Gastrocnemius medialis (tissue), 4 donors: Measurements from ENCODE around the gene SLC16A10. TPM values are rescaled to one million over a fixed set of nuclear protein-coding genes. Genes with fewer than 3 reads are reported as not detected.

Experiments used
- ATAC-seq, 2 donors: fragments of 150-250 bp; one replicate each; pipeline ENCODE4 v1.9.1; 2016
- DNase-seq, 2 donors: peaks; one replicate each; pipeline ENCODE4 v3.0.0-alpha.2; 2019
- H3K27ac ChIP-seq, 4 donors: fragments of 200-600 bp; sonication (generic); 1 replicate in 1 of 4; 2 replicates in 3 of 4; pipeline ENCODE4 v1.5.1; 2016 to 2018; ENCODE audit warnings: mild to moderate bottlenecking in 2 of 4, moderate library complexity in 1 of 4
- H3K27me3 ChIP-seq, 3 donors: fragments of 200-600 bp; sonication (generic) in 2 of 3; 1 replicate in 1 of 3; 2 replicates in 2 of 3; pipeline versions ENCODE4 v1.5.1 to v1.6.0; 2016 to 2019; ENCODE audit warnings: mild to moderate bottlenecking in 1 of 3, moderate library complexity in 1 of 3
- H3K36me3 ChIP-seq, 2 donors: fragments of 200-600 bp; sonication (generic) in 1 of 2; one replicate each; pipeline ENCODE4 v1.5.1; 2017 to 2018
- H3K4me1 ChIP-seq, 2 donors: fragments of 200-600 bp; sonication (generic) in 1 of 2; one replicate each; pipeline ENCODE4 v1.5.1; 2016 to 2017; ENCODE audit warnings: mild to moderate bottlenecking in 2 of 2
- H3K4me3 ChIP-seq, 4 donors: fragments of 200-600 bp; sonication (generic) in 3 of 4; 1 replicate in 1 of 4; 2 replicates in 3 of 4; pipeline ENCODE4 v1.5.1; 2016 to 2019; ENCODE audit warnings: mild to moderate bottlenecking in 2 of 4
- H3K9me3 ChIP-seq, 3 donors: fragments of 200-600 bp; sonication (generic) in 2 of 3; 1 replicate in 1 of 3; 2 replicates in 2 of 3; pipeline ENCODE4 v1.5.1; 2016 to 2019
- CTCF ChIP-seq, 5 experiments: fragments of 450-650 bp in 3 of 5; fragments of 200-600 bp in 2 of 5; sonication (generic) in 2 of 5; IDR thresholded peaks in 4 of 5; conservative IDR thresholded peaks in 1 of 5; 1 replicate in 4 of 5; 2 replicates in 1 of 5; pipeline ENCODE4 v1.5.1; 2016 to 2019; ENCODE audit warnings: antibody characterized with exemption in 5 of 5, mild to moderate bottlenecking in 3 of 5, moderate library complexity in 3 of 5
- POLR2A ChIP-seq, 2 donors: fragments of 450-650 bp; IDR thresholded peaks; one replicate each; pipeline ENCODE4 v1.6.1; 2017; ENCODE audit warnings: antibody characterized with exemption in 2 of 2, mild to moderate bottlenecking in 2 of 2, moderate library complexity in 2 of 2
- in situ Hi-C, 4 donors: fragments of 200-750 bp; cut with MboI; loops; one replicate each; pipeline versions ENCODE4 v1.15.0 to v1.8.0; 2017; ENCODE audit warnings: low sequenced_read_pairs in 4 of 4
- intact Hi-C: fragments of 100-400 bp; cut with DNase I; formaldehyde crosslinking; loops from one replicate; pipeline ENCODE4 v1.15.1; 2023; ENCODE audit warnings: low total_unique reads
- total RNA-seq, 4 donors: library from RNA; depleted of rRNA; stranded (reverse); fragments of >200 nt; gene quantifications; one replicate each; pipeline versions ENCODE4 v1.1.0 to v1.2.3, GENCODE V29; 2016

Gene SLC16A10
- total RNA-seq, 4 donors from 2014 or later = 81.5 to 167 (median 144) TPM

- Histone ChIP-seq H3K27me3 (no peaks in the 10 kb centered on the region), H3K4me1 (peaks cover 0 to 4% of the 10 kb centered on the region in 2 donors), H3K27ac (no peak overlapping the region), H3K9me3 (peaks cover 0 to 8% (median 2%) of the 10 kb centered on the region in 3 donors), H3K4me3 (no peak overlapping the region), H3K36me3 (peaks cover 10 to 51% of the 10 kb centered on the region in 2 donors)
- ATAC-seq = no peak
- TF ChIP-seq POLR2A (IDR thresholded peaks at IDR 0.05) (no peak), CTCF (IDR thresholded peaks at IDR 0.05 in 4 of 5, conservative IDR thresholded peaks at IDR 0.05 in 1 of 5) (no peak)
- in situ Hi-C loops (no loop called here), intact Hi-C loops (no loop called here)
- no peak for DNase-seq
Measured at GRCh38 chr6:111278731-111279130, 191.4 kb downstream of the SLC16A10 start.

- Histone ChIP-seq H3K27ac (no peak overlapping the region), H3K4me3 (no peak overlapping the region), H3K4me1 (peaks cover 0 to 4% of the 10 kb centered on the region in 2 donors), H3K36me3 (peaks cover 5 to 34% of the 10 kb centered on the region in 2 donors), H3K9me3 (no peaks in the 10 kb centered on the region), H3K27me3 (no peaks in the 10 kb centered on the region)
- TF ChIP-seq POLR2A (IDR thresholded peaks at IDR 0.05) = no peak
- TF ChIP-seq CTCF (IDR thresholded peaks at IDR 0.05 in 4 of 5, conservative IDR thresholded peaks at IDR 0.05 in 1 of 5) = no peak
- in situ Hi-C loops = no loop called here
- intact Hi-C loops = no loop called here
- no peak for ATAC-seq
- no peak for DNase-seq
Measured at GRCh38 chr6:111280445-111280955, 193.2 kb downstream of the SLC16A10 start.

Other genes starting within 250 kb of the SLC16A10 start
- 10 to 100 TPM; 33.5 to 57.1 (median 45.1) TPM for gene AMD1, start 212.7 kb upstream of the SLC16A10 start, total RNA-seq
- 100 to 1,000 TPM in 1 of 4 donors, 10 to 100 TPM in 3; 76.7 to 105 (median 82.4) TPM for gene GTF3C6, start 128.8 kb upstream of the SLC16A10 start, total RNA-seq
- gene RPF2, start 105.5 kb upstream of the SLC16A10 start, total RNA-seq = 10 to 100 TPM; 29.3 to 49.0 (median 46.0) TPM